NCI-H69 (cell line): Measurements from ENCODE around the gene PDX1.

Experiments
- DNase-seq: peaks from one replicate; lab custom pipeline; 2025; lab: John Stamatoyannopoulos, UW

The PDX1 gene

GRCh38 chr13:27922883-27923612, 3.2 kb downstream of the PDX1 start:
- no peak for DNase-seq

GRCh38 chr13:27923794-27924528, 4.2 kb downstream of the PDX1 start:
- DNase-seq, result no peak

- no peak for DNase-seq
Observed at GRCh38 chr13:27924529-27925141, 4.8 kb downstream of the PDX1 start.

GRCh38 chr13:27925220-27925991, 5.6 kb downstream of the PDX1 start:
- no peak for DNase-seq

- DNase-seq, result no peak
Observed at GRCh38 chr13:27926644-27927434, 7.0 kb downstream of the PDX1 start.

GRCh38 chr13:27927444-27928352, 7.9 kb downstream of the PDX1 start:
- no peak for DNase-seq

- no peak for DNase-seq
Observed at GRCh38 chr13:27928353-27928804, 8.6 kb downstream of the PDX1 start.

GRCh38 chr13:27928805-27929753, 9.3 kb downstream of the PDX1 start:
- no peak for DNase-seq

- DNase-seq, result no peak
Observed at GRCh38 chr13:27929868-27930267, 10.1 kb downstream of the PDX1 start.

GRCh38 chr13:27933118-27933517, 13.3 kb downstream of the PDX1 start:
- DNase-seq, result no peak

GRCh38 chr13:27933580-27934328, 14.0 kb downstream of the PDX1 start:
- peak; percentile 9 for DNase-seq

- peak; percentile 71 for DNase-seq
Observed at GRCh38 chr13:27942972-27943371, 23.2 kb downstream of the PDX1 start.

GRCh38 chr13:27952876-27953675, 33.3 kb downstream of the PDX1 start:
- no peak for DNase-seq

- peak; percentile 68 for DNase-seq
Observed at GRCh38 chr13:27953676-27954405, 34.0 kb downstream of the PDX1 start.

- peak; percentile 42 for DNase-seq
Observed at GRCh38 chr13:27954406-27954851, 34.6 kb downstream of the PDX1 start.

GRCh38 chr13:27955014-27955591, 35.3 kb downstream of the PDX1 start:
- DNase-seq, result no peak
